Liver (tissue), 9 donors: ENCODE results near the gene RGS12. TPM values are rescaled to one million over a fixed set of nuclear protein-coding genes. Genes with fewer than 3 reads are reported as not detected.

Source experiments
- DNase-seq: peaks from one replicate; pipeline ENCODE4 v3.0.0-alpha.2; 2017; ENCODE audit warnings: low spot score
- H3K27ac ChIP-seq, 2 donors: one replicate each; pipeline ENCODE4 v1.7.0; 2013; ENCODE audit warnings: inconsistent platforms in 2 of 2, low read length in 2 of 2, control low read depth in 1 of 2, low read depth in 1 of 2, mild to moderate bottlenecking in 1 of 2
- H3K27me3 ChIP-seq, 4 donors: one replicate each; pipeline versions ENCODE4 v1.6.1 to v1.7.0; 2013; ENCODE audit warnings: low read length in 3 of 4, inconsistent platforms in 1 of 4, mild to moderate bottlenecking in 1 of 4, moderate library complexity in 1 of 4; ENCODE audit not compliant: control insufficient read depth in 4 of 4, insufficient read depth in 4 of 4
- H3K36me3 ChIP-seq, 4 donors: one replicate each; pipeline versions ENCODE4 v1.6.1 to v1.7.0; 2013; ENCODE audit warnings: low read length in 3 of 4, mild to moderate bottlenecking in 3 of 4, low read depth in 1 of 4, moderate library complexity in 1 of 4; ENCODE audit not compliant: control insufficient read depth in 4 of 4, insufficient read depth in 3 of 4
- H3K4me1 ChIP-seq, 4 donors: one replicate each; pipeline versions ENCODE4 v1.6.1 to v1.7.0; 2013; ENCODE audit warnings: low read length in 3 of 4, mild to moderate bottlenecking in 3 of 4, moderate library complexity in 1 of 4; ENCODE audit not compliant: control insufficient read depth in 4 of 4, insufficient read depth in 4 of 4
- H3K4me3 ChIP-seq, 3 donors: one replicate each; pipeline versions ENCODE4 v1.6.1 to v1.7.0; 2013; ENCODE audit warnings: low read length in 3 of 3, control low read depth in 1 of 3, low read depth in 1 of 3, mild to moderate bottlenecking in 1 of 3
- H3K9ac ChIP-seq, 2 donors: one replicate each; pipeline ENCODE4 v1.7.0; 2013; ENCODE audit warnings: low read length in 2 of 2, mild to moderate bottlenecking in 2 of 2, moderate library complexity in 2 of 2, control low read depth in 1 of 2, low read depth in 1 of 2
- H3K9me3 ChIP-seq, 4 donors: one replicate each; pipeline versions ENCODE4 v1.6.1 to v1.7.0; 2013; ENCODE audit warnings: low read length in 3 of 4; ENCODE audit not compliant: control insufficient read depth in 4 of 4
- CTCF ChIP-seq: fragments of 150-350 bp; IDR thresholded peaks from 2 replicates; pipeline ENCODE4 v1.5.1; 2017; ENCODE audit warnings: improper control_type of control experiment, low read depth, low read length; ENCODE audit not compliant: missing input control
- EGR1 ChIP-seq, 2 donors: IDR thresholded peaks; 2 replicates each; pipeline ENCODE4 v1.6.1; 2016 to 2018; ENCODE audit warnings: antibody characterized with exemption in 2 of 2, low read depth in 2 of 2
- FOXA1 ChIP-seq: IDR thresholded peaks from 2 replicates; pipeline ENCODE4 v1.6.1; 2016; ENCODE audit warnings: antibody characterized with exemption
- FOXA2 ChIP-seq: IDR thresholded peaks from 2 replicates; pipeline ENCODE4 v1.6.1; 2016; ENCODE audit warnings: antibody characterized with exemption
- GABPA ChIP-seq, 2 donors: IDR thresholded peaks in 1 of 2; conservative IDR thresholded peaks in 1 of 2; 2 replicates each; pipeline ENCODE4 v1.6.1; 2016; ENCODE audit warnings: antibody characterized with exemption in 2 of 2, mild to moderate bottlenecking in 1 of 2, moderate library complexity in 1 of 2
- HNF4A ChIP-seq, 2 donors: conservative IDR thresholded peaks; 2 replicates each; pipeline ENCODE4 v1.6.1; 2016; ENCODE audit warnings: antibody characterized with exemption in 2 of 2, mild to moderate bottlenecking in 2 of 2
- HNF4G ChIP-seq: IDR thresholded peaks from 2 replicates; pipeline ENCODE4 v1.6.1; 2016; ENCODE audit warnings: antibody characterized with exemption
- JUND ChIP-seq, 2 donors: IDR thresholded peaks; 2 replicates each; pipeline ENCODE4 v1.6.1; 2016; ENCODE audit warnings: antibody characterized with exemption in 2 of 2
- NR2F2 ChIP-seq: IDR thresholded peaks from 2 replicates; pipeline ENCODE4 v1.6.1; 2016; ENCODE audit warnings: antibody characterized with exemption
- RAD21 ChIP-seq, 2 donors: IDR thresholded peaks; 2 replicates each; pipeline ENCODE4 v1.6.1; 2016; ENCODE audit warnings: antibody characterized with exemption in 2 of 2, mild to moderate bottlenecking in 2 of 2
- REST ChIP-seq: IDR thresholded peaks from 2 replicates; pipeline ENCODE4 v1.6.1; 2016; ENCODE audit warnings: antibody characterized with exemption, mild to moderate bottlenecking
- RXRA ChIP-seq, 2 donors: IDR thresholded peaks; 2 replicates each; pipeline ENCODE4 v1.6.1; 2017 to 2018; ENCODE audit warnings: antibody characterized with exemption in 2 of 2, mild to moderate bottlenecking in 1 of 2
- TAF1 ChIP-seq: conservative IDR thresholded peaks from 2 replicates; pipeline ENCODE4 v1.6.1; 2016; ENCODE audit warnings: antibody characterized with exemption, mild to moderate bottlenecking
- YY1 ChIP-seq: IDR thresholded peaks from 2 replicates; pipeline ENCODE4 v1.6.1; 2016; ENCODE audit warnings: antibody characterized with exemption, mild to moderate bottlenecking
- WGBS: extraction: QIAGEN DNeasy Blood & Tissue Kit; methylation state at CpG from one replicate; pipeline ENCODE4 v1.1.7; 2013; 5-methylcytosine and 5-hydroxymethylcytosine counted together
- polyA plus RNA-seq, 2 donors: library from polyadenylated mRNA; stranded (reverse) in 1 of 2; unstranded in 1 of 2; fragments of 200-250 nt in 1 of 2; fragments of >200 nt in 1 of 2; fragmentation: Nextera tagmentation in 1 of 2; extraction: Ambion mirVana in 1 of 2; gene quantifications; one replicate each; pipeline versions ENCODE4 v1.2.1 to v1.2.3, GENCODE V29; 2013 to 2015
- total RNA-seq, 2 donors: library from RNA; depleted of rRNA; stranded (reverse); fragments of >200 nt; gene quantifications; one replicate each; pipeline ENCODE4 v1.2.3, GENCODE V29; 2014
- donor health status: healthy.
- donor health status: healthy.
- donor health status: healthy.
- donor health status: healthy.
- donor health status: healthy.

The RGS12 gene
- total and polyA plus RNA-seq, 4 donors = 6.4 to 23.2 (median 11.5) TPM

- TF ChIP-seq CTCF (no peak), FOXA2 (no peak), RXRA (IDR thresholded peaks at IDR 0.05) (no peak), HNF4A (conservative IDR thresholded peaks at IDR 0.05) (no peak), JUND (IDR thresholded peaks at IDR 0.05) (no peak)
- WGBS = 93% methylated on average over 17 of the region's 17 CpGs
- H3K4me1 ChIP-seq = no peaks in the 10 kb centered on the region
- no peaks in the 10 kb centered on the region for H3K36me3 ChIP-seq
- H3K27ac ChIP-seq = no peak overlapping the region
- no peak overlapping the region for H3K4me3 ChIP-seq
- H3K9ac ChIP-seq = no peak overlapping the region
- H3K9me3 ChIP-seq = no peaks in the 10 kb centered on the region
- DNase-seq = no peak
- H3K27me3 ChIP-seq = no peaks in the 10 kb centered on the region
Measured at GRCh38 chr4:3269991-3270611, 22.7 kb upstream of the RGS12 start.

- no peak overlapping the region for H3K27ac ChIP-seq
- H3K36me3 ChIP-seq = no peaks in the 10 kb centered on the region
- DNase-seq = no peak
- no peaks in the 10 kb centered on the region for H3K4me1 ChIP-seq
- no peaks in the 10 kb centered on the region for H3K27me3 ChIP-seq
- H3K9ac ChIP-seq = no peak overlapping the region
- TF ChIP-seq CTCF = no peak
- no peak for TF ChIP-seq RXRA (IDR thresholded peaks at IDR 0.05)
- TF ChIP-seq REST = no peak
- TF ChIP-seq FOXA2 = no peak
- no peak for TF ChIP-seq HNF4G
- no peak for TF ChIP-seq TAF1
- no peak for TF ChIP-seq YY1
- TF ChIP-seq FOXA1 = no peak
- TF ChIP-seq NR2F2 = no peak
- no peak for TF ChIP-seq EGR1 (IDR thresholded peaks at IDR 0.05; ENCODE audit: low read depth in 2 of 2)
- TF ChIP-seq RAD21 (IDR thresholded peaks at IDR 0.05) = no peak
- TF ChIP-seq GABPA (IDR thresholded peaks at IDR 0.05 in 1 of 2, conservative IDR thresholded peaks at IDR 0.05 in 1 of 2) = no peak
- no peak overlapping the region for H3K4me3 ChIP-seq
- WGBS = 93% methylated on average over 14 of the region's 14 CpGs
- H3K9me3 ChIP-seq = no peaks in the 10 kb centered on the region
Measured at GRCh38 chr4:3271131-3271530, 21.7 kb upstream of the RGS12 start.
